K562 (cell line): Measurements from ENCODE around the gene FHIT. TPM values are rescaled to one million over a fixed set of nuclear protein-coding genes. Genes with fewer than 3 reads are reported as not detected.

Source experiments
- ATAC-seq: fragments of 200-7000 bp; cut with Tn5 transposase; 3 replicates; pipeline ENCODE4 v1.9.1; 2020; ENCODE audit warnings: moderate library complexity
- BruUV-seq: library from RNA; stranded (reverse); fragments of 400-500 nt; replicated peaks from 2 replicates; lab custom pipeline; 2021; lab: Mats Ljungman, UMichigan
- CTCF ChIA-PET: fragments of 300-600 bp; formaldehyde crosslinking; extraction: SDS; loops from one replicate; lab custom pipeline; 2021; ENCODE audit warnings: low intra/inter-chr PET ratio; lab: Yijun Ruan, JAX
- POLR2A ChIA-PET: fragments of 300-600, 350-650 bp; sonication (Branson Sonifier 250); formaldehyde crosslinking; extraction: SDS; loops from one replicate; lab custom pipeline; 2021; ENCODE audit warnings: antibody characterized with exemption, inconsistent platforms; lab: Yijun Ruan, JAX
- DNase-seq, 4 experiments: peaks; one replicate each; pipeline versions ENCODE4 v3.0.0 to v3.0.0-alpha.2; 2011 to 2018; ENCODE audit warnings: low spot score in 3 of 4, mixed read lengths in 3 of 4; ENCODE audit errors: extremely low read depth in 1 of 4
- FAIRE-seq: peaks from 2 replicates; lab custom pipeline; 2011; peaks lifted over from hg19 to GRCh38; lab: Jason Lieb, UNC
- H2AFZ ChIP-seq: 2 replicates; pipeline ENCODE4 v1.6.0; 2011; ENCODE audit warnings: low read depth, low read length, control low read depth, inconsistent platforms
- H3K27ac ChIP-seq: fragments of 200-600 bp; 3 replicates; pipeline ENCODE4 v1.8.0; 2011; ENCODE audit warnings: low read depth, mild to moderate bottlenecking, control low read depth, inconsistent platforms, low read length, moderate library complexity, mixed read lengths; ENCODE audit errors: extremely low read depth
- H3K27me3 ChIP-seq, 2 experiments: fragments of 300-600 bp in 1 of 2; 2 replicates in 1 of 2; 3 replicates in 1 of 2; pipeline versions ENCODE4 v1.6.0 to v1.8.0; 2011; ENCODE audit warnings: inconsistent platforms in 2 of 2, low read length in 2 of 2, mild to moderate bottlenecking in 1 of 2, mixed read lengths in 1 of 2, moderate library complexity in 1 of 2; ENCODE audit not compliant: control insufficient read depth in 2 of 2, insufficient read depth in 2 of 2
- H3K36me3 ChIP-seq: fragments of 300-600 bp; 3 replicates; pipeline ENCODE4 v1.8.0; 2011; ENCODE audit warnings: mild to moderate bottlenecking, low read length, inconsistent platforms; ENCODE audit not compliant: control insufficient read depth, insufficient read depth
- H3K4me1 ChIP-seq, 2 experiments: fragments of 200-600 bp in 1 of 2; replicated peaks in 1 of 2; 2 replicates in 1 of 2; 3 replicates in 1 of 2; pipeline versions ENCODE4 v1.5.1 to v1.8.0; 2011; ENCODE audit warnings: inconsistent platforms in 2 of 2, low read length in 2 of 2, mild to moderate bottlenecking in 1 of 2, mixed read lengths in 1 of 2, moderate library complexity in 1 of 2; ENCODE audit not compliant: control insufficient read depth in 2 of 2, insufficient read depth in 2 of 2
- H3K4me2 ChIP-seq: 2 replicates; pipeline ENCODE4 v1.6.1; 2011; ENCODE audit warnings: low read length, control low read depth, inconsistent platforms, mixed read lengths; ENCODE audit not compliant: insufficient read depth
- H3K4me3 ChIP-seq: fragments of 200-600 bp; sonication (generic), shearing (Covaris generic); 2 replicates; pipeline ENCODE4 v1.5.1; 2016; ENCODE audit warnings: control low read depth, inconsistent platforms
- H3K79me2 ChIP-seq: fragments of 200-600 bp; 3 replicates; pipeline ENCODE4 v1.8.0; 2011; ENCODE audit warnings: low read length, inconsistent platforms; ENCODE audit not compliant: control insufficient read depth, insufficient read depth
- H3K9ac ChIP-seq, 2 experiments: 2 replicates each; pipeline versions ENCODE4 v1.6.0 to v1.6.1; 2011; ENCODE audit warnings: low read depth in 2 of 2, low read length in 2 of 2, control low read depth in 1 of 2, inconsistent platforms in 1 of 2, mild to moderate bottlenecking in 1 of 2, mixed read lengths in 1 of 2; ENCODE audit not compliant: insufficient read depth in 1 of 2
- H3K9me1 ChIP-seq: one replicate; pipeline ENCODE4 v1.6.0; 2011; ENCODE audit warnings: inconsistent platforms, mild to moderate bottlenecking, low read length, moderate library complexity; ENCODE audit not compliant: control insufficient read depth, insufficient read depth
- H3K9me3 ChIP-seq: replicated peaks from 2 replicates; pipeline ENCODE4 v1.5.1; 2011; ENCODE audit warnings: low read depth, low read length, inconsistent platforms; ENCODE audit not compliant: control insufficient read depth, insufficient read depth
- H4K20me1 ChIP-seq: replicated peaks from 2 replicates; pipeline ENCODE4 v1.6.1; 2011; ENCODE audit warnings: low read length, inconsistent platforms, mixed read lengths; ENCODE audit not compliant: control insufficient read depth, insufficient read depth
- ETS2 ChIP-seq: IDR thresholded peaks from 2 replicates; pipeline ENCODE4 v1.6.1; 2016; ENCODE audit warnings: borderline replicate concordance, missing genetic modification characterization, mild to moderate bottlenecking, moderate library complexity, missing compliant biosample characterization; ENCODE audit not compliant: poor library complexity, severe bottlenecking
- GATA2 ChIP-seq: sonication (generic); formaldehyde crosslinking; IDR thresholded peaks from 2 replicates; pipeline ENCODE4 v1.4.0; 2020; ENCODE audit warnings: mild to moderate bottlenecking, missing genetic modification reagents
- KDM4B ChIP-seq, 2 experiments: fragments of 450-650 bp in 1 of 2; sonication (generic) in 1 of 2; IDR thresholded peaks; 2 replicates each; pipeline ENCODE4 v1.6.1; 2016 to 2017; ENCODE audit warnings: borderline replicate concordance in 2 of 2, antibody characterized with exemption in 1 of 2, low read depth in 1 of 2, mild to moderate bottlenecking in 1 of 2
- KLF13 ChIP-seq: fragments of 450-650 bp; IDR thresholded peaks from 2 replicates; pipeline ENCODE4 v1.6.1; 2016; ENCODE audit warnings: missing genetic modification characterization, low read depth, mild to moderate bottlenecking, missing compliant biosample characterization, moderate library complexity, borderline replicate concordance
- MECOM ChIP-seq: fragments of 250-450 bp; sonication (Bioruptor Pico); IDR thresholded peaks from 2 replicates; pipeline ENCODE4 v1.8.0; 2022; ENCODE audit warnings: inconsistent platforms
- MYNN ChIP-seq, 2 experiments: sonication (generic); formaldehyde crosslinking in 1 of 2; IDR thresholded peaks; 2 replicates each; pipeline versions ENCODE4 v1.5.0 to v1.6.1; 2016 to 2020; ENCODE audit warnings: antibody characterized with exemption in 1 of 2, missing genetic modification reagents in 1 of 2
- NFXL1 ChIP-seq: fragments of 450-650 bp; formaldehyde crosslinking; IDR thresholded peaks from 2 replicates; pipeline ENCODE4 v1.4.0; 2021; ENCODE audit warnings: mild to moderate bottlenecking
- TAF1 ChIP-seq: IDR thresholded peaks from 2 replicates; pipeline ENCODE4 v1.6.1; 2011; ENCODE audit warnings: mild to moderate bottlenecking, low read length, moderate library complexity; ENCODE audit not compliant: insufficient read depth, control insufficient read depth, severe bottlenecking; ENCODE audit errors: extremely low read depth
- TARDBP ChIP-seq: fragments of 450-650 bp; IDR thresholded peaks from 2 replicates; pipeline ENCODE4 v1.6.1; 2016
- U2AF1 ChIP-seq: fragments of 200-400 bp; formaldehyde crosslinking; optimal IDR thresholded peaks from 2 replicates; pipeline ENCODE3; 2017; ENCODE audit warnings: mild to moderate bottlenecking, low read depth, low read length, moderate library complexity
- ZNF146 ChIP-seq: IDR thresholded peaks from one replicate; pipeline ENCODE4 v1.6.1; 2018; ENCODE audit warnings: missing compliant biosample characterization; ENCODE audit not compliant: unreplicated experiment
- ZNF384 ChIP-seq: IDR thresholded peaks from 2 replicates; pipeline ENCODE4 v1.6.1; 2012; ENCODE audit warnings: low read depth, low read length, improper control_type of control experiment
- ZNF830 ChIP-seq: fragments of 250-450 bp; sonication (Bioruptor Pico); IDR thresholded peaks from 2 replicates; pipeline ENCODE4 v1.5.0; 2021; ENCODE audit warnings: mild to moderate bottlenecking
- WGBS: fragments of 100-300 bp; shearing (Covaris generic); methylation state at CpG from one replicate; pipeline ENCODE4 v1.1.6; 2016; ENCODE audit warnings: low coverage, mixed read lengths; ENCODE audit not compliant: insufficient coverage; ENCODE audit errors: missing lambda C conversion rate; 5-methylcytosine and 5-hydroxymethylcytosine counted together
- in situ Hi-C: fragments of 300-500 bp; cut with MboI; formaldehyde crosslinking; loops from 4 replicates; pipeline ENCODE4 v1.15.0; 2018; ENCODE audit warnings: inconsistent platforms, mixed read lengths
- intact Hi-C: fragments of 100-400 bp; cut with micrococcal nuclease; formaldehyde crosslinking; loops from 2 replicates; pipeline ENCODE4 v1.14.2; 2022
- polyA plus RNA-seq, 8 experiments: library from polyadenylated mRNA; depleted of rRNA in 4 of 8; stranded (reverse) in 5 of 8; unstranded in 3 of 8; fragments of >200 nt; fragmentation: Nextera tagmentation in 2 of 8; fragmentation: Illumina TruSeq in 1 of 8; extraction: Ambion mirVana in 2 of 8; extraction: Trizol in 1 of 8; gene quantifications; 2 replicates each; pipeline versions ENCODE4 v1.2.1 to v1.2.3, GENCODE V29; 2011 to 2014; ENCODE audit warnings: inconsistent platforms in 1 of 8, missing spikeins in 1 of 8
- total RNA-seq, 7 experiments: library from RNA; depleted of rRNA in 6 of 7; stranded (reverse); fragments of >200 nt in 6 of 7; fragmentation: Illumina TruSeq in 2 of 7; extraction: Trizol in 2 of 7; gene quantifications; 2 replicates each; pipeline versions ENCODE4 v1.2.1 to v1.2.3, GENCODE V29; 2011 to 2021; ENCODE audit warnings: low replicate concordance in 1 of 7
- TF ChIP-seq, protein P1 (sequence below): fragments of 250-450 bp; sonication (Bioruptor Pico); IDR thresholded peaks from 2 replicates; pipeline ENCODE4 v1.8.0; 2022; ENCODE audit warnings: moderate library complexity, mild to moderate bottlenecking, inconsistent platforms
- TF ChIP-seq, protein P2 (sequence below): fragments of 450-650 bp; formaldehyde crosslinking; IDR thresholded peaks from 2 replicates; pipeline ENCODE4 v1.4.0; 2020; ENCODE audit warnings: mild to moderate bottlenecking, moderate library complexity
- TF ChIP-seq, protein P3 (sequence below): fragments of 450-650 bp; IDR thresholded peaks from 2 replicates; pipeline ENCODE4 v1.6.1; 2016

The FHIT gene
- total and polyA plus RNA-seq, 9 of the 15 experiments (the other 6 are each of a cell fraction or from before 2014, with no cell fraction given) = 1.7 to 9.1 (median 4.3) TPM

DNA sequence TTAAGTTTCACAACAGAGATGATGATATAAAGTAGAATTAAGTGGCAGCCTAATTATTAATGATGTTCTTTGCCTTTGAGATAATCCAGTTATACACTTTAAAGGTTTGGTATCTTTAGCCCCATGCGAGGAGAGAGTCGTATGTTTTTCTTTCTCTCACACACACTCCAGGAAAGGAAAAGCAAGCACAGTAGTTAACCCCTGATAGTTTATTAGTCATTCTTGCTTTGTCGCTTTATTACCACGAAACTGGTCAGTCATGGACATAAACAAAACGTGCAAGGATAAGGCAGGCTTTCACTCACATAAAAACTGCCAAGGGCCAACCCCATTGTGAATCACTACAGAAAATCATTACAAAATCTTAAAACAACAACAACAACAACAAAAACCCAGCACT is 866.9 kb downstream of the FHIT start:
- H3K9ac ChIP-seq = no peak overlapping the region
- 34% methylated on average over 5 of the region's 5 CpGs for WGBS
- in situ Hi-C loops = no loop called here
- H3K27me3 ChIP-seq = no peaks in the 10 kb centered on the region
- TF ChIP-seq, protein P1, sequence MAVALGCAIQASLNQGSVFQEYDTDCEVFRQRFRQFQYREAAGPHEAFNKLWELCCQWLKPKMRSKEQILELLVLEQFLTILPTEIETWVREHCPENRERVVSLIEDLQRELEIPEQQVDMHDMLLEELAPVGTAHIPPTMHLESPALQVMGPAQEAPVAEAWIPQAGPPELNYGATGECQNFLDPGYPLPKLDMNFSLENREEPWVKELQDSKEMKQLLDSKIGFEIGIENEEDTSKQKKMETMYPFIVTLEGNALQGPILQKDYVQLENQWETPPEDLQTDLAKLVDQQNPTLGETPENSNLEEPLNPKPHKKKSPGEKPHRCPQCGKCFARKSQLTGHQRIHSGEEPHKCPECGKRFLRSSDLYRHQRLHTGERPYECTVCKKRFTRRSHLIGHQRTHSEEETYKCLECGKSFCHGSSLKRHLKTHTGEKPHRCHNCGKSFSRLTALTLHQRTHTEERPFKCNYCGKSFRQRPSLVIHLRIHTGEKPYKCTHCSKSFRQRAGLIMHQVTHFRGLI (CRISPR knock-in tag) = no peak
- TF ChIP-seq KLF13 = no peak
- TF ChIP-seq TARDBP = no peak
- TF ChIP-seq ZNF384 = no peak
- TF ChIP-seq GATA2 (CRISPR knock-in tag) = no peak
- TF ChIP-seq ETS2 = no peak
- TF ChIP-seq NFXL1 (CRISPR knock-in tag) = no peak
- TF ChIP-seq, protein P2, sequence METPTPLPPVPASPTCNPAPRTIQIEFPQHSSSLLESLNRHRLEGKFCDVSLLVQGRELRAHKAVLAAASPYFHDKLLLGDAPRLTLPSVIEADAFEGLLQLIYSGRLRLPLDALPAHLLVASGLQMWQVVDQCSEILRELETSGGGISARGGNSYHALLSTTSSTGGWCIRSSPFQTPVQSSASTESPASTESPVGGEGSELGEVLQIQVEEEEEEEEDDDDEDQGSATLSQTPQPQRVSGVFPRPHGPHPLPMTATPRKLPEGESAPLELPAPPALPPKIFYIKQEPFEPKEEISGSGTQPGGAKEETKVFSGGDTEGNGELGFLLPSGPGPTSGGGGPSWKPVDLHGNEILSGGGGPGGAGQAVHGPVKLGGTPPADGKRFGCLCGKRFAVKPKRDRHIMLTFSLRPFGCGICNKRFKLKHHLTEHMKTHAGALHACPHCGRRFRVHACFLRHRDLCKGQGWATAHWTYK (CRISPR knock-in tag) = no peak
- no peak for TF ChIP-seq KDM4B (IDR thresholded peaks at IDR 0.05; ENCODE audit: borderline replicate concordance in 2 of 2, low read depth in 1 of 2)
- TF ChIP-seq ZNF830 (CRISPR knock-in tag) = no peak
- TF ChIP-seq, protein P3, sequence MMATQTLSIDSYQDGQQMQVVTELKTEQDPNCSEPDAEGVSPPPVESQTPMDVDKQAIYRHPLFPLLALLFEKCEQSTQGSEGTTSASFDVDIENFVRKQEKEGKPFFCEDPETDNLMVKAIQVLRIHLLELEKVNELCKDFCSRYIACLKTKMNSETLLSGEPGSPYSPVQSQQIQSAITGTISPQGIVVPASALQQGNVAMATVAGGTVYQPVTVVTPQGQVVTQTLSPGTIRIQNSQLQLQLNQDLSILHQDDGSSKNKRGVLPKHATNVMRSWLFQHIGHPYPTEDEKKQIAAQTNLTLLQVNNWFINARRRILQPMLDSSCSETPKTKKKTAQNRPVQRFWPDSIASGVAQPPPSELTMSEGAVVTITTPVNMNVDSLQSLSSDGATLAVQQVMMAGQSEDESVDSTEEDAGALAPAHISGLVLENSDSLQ = no peak
- TF ChIP-seq TAF1 = no peak
- TF ChIP-seq MYNN (IDR thresholded peaks at IDR 0.05) = no peak
- TF ChIP-seq MYNN (CRISPR knock-in tag; IDR thresholded peaks at IDR 0.05) = no peak
- TF ChIP-seq ZNF146 (CRISPR knock-in tag) = no peak
- no peak for TF ChIP-seq MECOM
- no peak for TF ChIP-seq U2AF1
- ATAC-seq (no peak), DNase-seq (no peak), FAIRE-seq (no peak)
- intact Hi-C loops = no loop called here
- H2AFZ ChIP-seq = no peak overlapping the region
- no peaks in the 10 kb centered on the region for H3K9me3 ChIP-seq
- no peak overlapping the region for H3K27ac ChIP-seq
- no peaks in the 10 kb centered on the region for H3K79me2 ChIP-seq
- no TSS peak for BruUV-seq
- no peaks in the 10 kb centered on the region for H3K9me1 ChIP-seq
- no peaks in the 10 kb centered on the region for H3K4me1 ChIP-seq
- no peaks in the 10 kb centered on the region for H4K20me1 ChIP-seq
- no peaks in the 10 kb centered on the region for H3K36me3 ChIP-seq
- H3K4me2 ChIP-seq = no peak overlapping the region
- CTCF ChIA-PET = no interaction called here
- H3K4me3 ChIP-seq = no peak overlapping the region
- POLR2A ChIA-PET = no interaction called here
